ENCODE data around the gene PTPN7. TPM values are rescaled to one million over a fixed set of nuclear protein-coding genes. Genes with fewer than 3 reads are reported as not detected.

PTPN7 gene
- total RNA-seq, 1 donor from 2014 or later = not detected

- H3K9me3 ChIP-seq (ENCODE audit: low read depth) = no peaks in the 10 kb centered on the region
- Mint-ChIP-seq H3K4me3 (no peak overlapping the region), H3K36me3 (no peaks in the 10 kb centered on the region), H3K4me1 (peaks cover 31% of the 10 kb centered on the region), H3K27ac (no peak overlapping the region), H3K9me3 (no peaks in the 10 kb centered on the region), H3K27me3 (ENCODE audit: insufficient read depth, low read depth) (no peaks in the 10 kb centered on the region)
- H2AFZ ChIP-seq (replicated peaks) = no peak overlapping the region
- H3K27me3 ChIP-seq = no peaks in the 10 kb centered on the region
- no peak for TF ChIP-seq CTCF (IDR thresholded peaks at IDR 0.05)
- no peak for TF ChIP-seq EZH2 (IDR thresholded peaks at IDR 0.05)
- TF ChIP-seq EZH2phosphoT487 (IDR thresholded peaks at IDR 0.05) = no peak
- no peaks in the 10 kb centered on the region for H3K79me2 ChIP-seq (ENCODE audit: low read depth)
- no peak overlapping the region for H3K4me3 ChIP-seq
- H4K20me1 ChIP-seq (ENCODE audit: low read depth) = no peaks in the 10 kb centered on the region
- no peaks in the 10 kb centered on the region for H3K36me3 ChIP-seq
- no peaks in the 10 kb centered on the region for H3F3A ChIP-seq (ENCODE audit: low read depth)
- no peak overlapping the region for H3K9ac ChIP-seq
- H3K4me1 ChIP-seq = peaks cover 11% of the 10 kb centered on the region
- H3K4me2 ChIP-seq = no peak overlapping the region
- no peak overlapping the region for H3K27ac ChIP-seq
- DNase-seq (ENCODE audit: low spot score) = no peak
Measured at GRCh38 chr1:202163281-202164270, 3.2 kb upstream of the PTPN7 start.

- Histone ChIP-seq H3F3A (ENCODE audit: low read depth) (no peaks in the 10 kb centered on the region), H3K4me3 (no peak overlapping the region), H3K9me3 (ENCODE audit: low read depth) (no peaks in the 10 kb centered on the region), H3K79me2 (ENCODE audit: low read depth) (no peaks in the 10 kb centered on the region), H3K27ac (no peak overlapping the region), H2AFZ (replicated peaks) (no peak overlapping the region), H4K20me1 (ENCODE audit: low read depth) (no peaks in the 10 kb centered on the region), H3K36me3 (no peaks in the 10 kb centered on the region), H3K27me3 (no peaks in the 10 kb centered on the region), H3K9ac (no peak overlapping the region), H3K4me1 (peaks cover 11% of the 10 kb centered on the region), H3K4me2 (no peak overlapping the region)
- Mint-ChIP-seq H3K4me3 (no peak overlapping the region), H3K9me3 (no peaks in the 10 kb centered on the region), H3K27me3 (ENCODE audit: insufficient read depth, low read depth) (no peaks in the 10 kb centered on the region), H3K4me1 (peaks cover 31% of the 10 kb centered on the region), H3K36me3 (no peaks in the 10 kb centered on the region), H3K27ac (no peak overlapping the region)
- TF ChIP-seq CTCF (IDR thresholded peaks at IDR 0.05) = no peak
- no peak for TF ChIP-seq EZH2phosphoT487 (IDR thresholded peaks at IDR 0.05)
- TF ChIP-seq EZH2 (IDR thresholded peaks at IDR 0.05) = no peak
- DNase-seq (ENCODE audit: low spot score) = no peak
Measured at GRCh38 chr1:202162418-202163280, 2.2 kb upstream of the PTPN7 start.

- H3K9me3 ChIP-seq (ENCODE audit: low read depth) = no peaks in the 10 kb centered on the region
- H3K27ac Mint-ChIP-seq = no peak overlapping the region
- H3K27me3 Mint-ChIP-seq (ENCODE audit: insufficient read depth, low read depth) = peaks cover 1% of the 10 kb centered on the region
- H3K36me3 ChIP-seq = no peaks in the 10 kb centered on the region
- H3K9me3 Mint-ChIP-seq = no peaks in the 10 kb centered on the region
- no peak overlapping the region for H3K27ac ChIP-seq
- H3K4me1 Mint-ChIP-seq = peaks cover 27% of the 10 kb centered on the region
- H3K4me1 ChIP-seq = peaks cover 11% of the 10 kb centered on the region
- H3K27me3 ChIP-seq = no peaks in the 10 kb centered on the region
- TF ChIP-seq EZH2 (IDR thresholded peaks at IDR 0.05) (no peak), CTCF (IDR thresholded peaks at IDR 0.05) (no peak), EZH2phosphoT487 (IDR thresholded peaks at IDR 0.05) (no peak)
- H2AFZ ChIP-seq (replicated peaks) = no peak overlapping the region
- no peaks in the 10 kb centered on the region for H3F3A ChIP-seq (ENCODE audit: low read depth)
- no peaks in the 10 kb centered on the region for H3K36me3 Mint-ChIP-seq
- no peaks in the 10 kb centered on the region for H4K20me1 ChIP-seq (ENCODE audit: low read depth)
- no peaks in the 10 kb centered on the region for H3K79me2 ChIP-seq (ENCODE audit: low read depth)
- no peak overlapping the region for H3K4me3 ChIP-seq
- H3K9ac ChIP-seq = no peak overlapping the region
- H3K4me3 Mint-ChIP-seq = no peak overlapping the region
- H3K4me2 ChIP-seq = no peak overlapping the region
- DNase-seq (ENCODE audit: low spot score) = no peak
Measured at GRCh38 chr1:202162047-202162417, 1.6 kb upstream of the PTPN7 start.

Data from neural progenitor cell (in vitro differentiated cells).